HL-60 (cell line): ENCODE results near the gene MFRP.

Source experiments
- SPI1 ChIP-seq: IDR thresholded peaks from 2 replicates; pipeline ENCODE4 v1.6.1; 2012; ENCODE audit warnings: low read depth, mild to moderate bottlenecking, borderline replicate concordance
- TF ChIP-seq, protein P1 (sequence below): IDR thresholded peaks from one replicate; pipeline ENCODE4 v1.5.1; 2011; ENCODE audit warnings: low read length, control low read depth, inconsistent platforms; ENCODE audit not compliant: insufficient read depth

DNA sequence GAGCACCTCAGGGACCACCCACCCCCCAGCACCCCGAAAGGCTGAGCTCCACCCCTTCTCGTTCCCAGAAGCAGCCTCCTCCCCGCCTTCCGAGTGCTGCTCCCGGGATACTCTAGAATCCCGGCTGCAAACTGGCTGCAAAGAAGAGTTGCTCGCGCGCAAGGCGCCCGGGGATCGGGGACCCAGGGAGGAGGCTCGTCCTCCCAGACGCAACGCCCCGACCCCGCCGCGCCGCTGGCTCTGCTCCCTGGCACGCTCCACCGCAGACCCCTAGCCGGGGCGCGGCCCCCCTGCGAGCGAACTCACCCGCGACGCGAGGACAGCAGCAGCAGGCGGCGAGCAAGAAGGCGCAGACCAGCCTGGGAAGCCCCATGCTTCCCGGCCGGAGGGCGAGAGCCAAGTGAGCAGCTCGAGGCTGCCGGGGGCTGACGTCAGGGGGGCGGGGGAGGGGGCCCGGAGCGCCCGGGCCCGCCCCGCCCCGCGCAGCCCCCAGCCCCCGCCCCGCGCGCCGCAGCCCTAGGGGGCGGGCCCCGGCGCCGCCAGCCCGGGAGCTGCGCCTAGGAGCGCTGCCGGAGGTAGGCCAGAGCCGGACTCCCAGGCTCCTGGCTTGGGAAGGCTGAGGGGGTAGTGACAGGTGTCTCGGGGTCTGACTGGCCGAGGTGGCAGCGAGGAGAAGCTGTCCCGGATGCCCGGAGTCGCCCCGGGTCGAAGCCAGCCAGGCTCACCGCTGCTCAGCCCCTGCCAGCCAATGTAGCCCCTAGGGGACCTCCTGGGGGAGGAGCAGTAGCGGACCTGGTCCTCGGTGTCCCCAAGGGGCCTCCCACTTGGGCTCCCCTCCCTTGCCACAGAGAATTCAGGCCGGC, 29.5 kb downstream of the MFRP start, which contains the start of gene MCAM:
- TF ChIP-seq, protein P1, sequence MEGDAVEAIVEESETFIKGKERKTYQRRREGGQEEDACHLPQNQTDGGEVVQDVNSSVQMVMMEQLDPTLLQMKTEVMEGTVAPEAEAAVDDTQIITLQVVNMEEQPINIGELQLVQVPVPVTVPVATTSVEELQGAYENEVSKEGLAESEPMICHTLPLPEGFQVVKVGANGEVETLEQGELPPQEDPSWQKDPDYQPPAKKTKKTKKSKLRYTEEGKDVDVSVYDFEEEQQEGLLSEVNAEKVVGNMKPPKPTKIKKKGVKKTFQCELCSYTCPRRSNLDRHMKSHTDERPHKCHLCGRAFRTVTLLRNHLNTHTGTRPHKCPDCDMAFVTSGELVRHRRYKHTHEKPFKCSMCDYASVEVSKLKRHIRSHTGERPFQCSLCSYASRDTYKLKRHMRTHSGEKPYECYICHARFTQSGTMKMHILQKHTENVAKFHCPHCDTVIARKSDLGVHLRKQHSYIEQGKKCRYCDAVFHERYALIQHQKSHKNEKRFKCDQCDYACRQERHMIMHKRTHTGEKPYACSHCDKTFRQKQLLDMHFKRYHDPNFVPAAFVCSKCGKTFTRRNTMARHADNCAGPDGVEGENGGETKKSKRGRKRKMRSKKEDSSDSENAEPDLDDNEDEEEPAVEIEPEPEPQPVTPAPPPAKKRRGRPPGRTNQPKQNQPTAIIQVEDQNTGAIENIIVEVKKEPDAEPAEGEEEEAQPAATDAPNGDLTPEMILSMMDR = no peak
- TF ChIP-seq SPI1 = no peak
